ENCODE results near the gene LRFN3. TPM values are rescaled to one million over a fixed set of nuclear protein-coding genes. Genes with fewer than 3 reads are reported as not detected.

Gene LRFN3
- total RNA-seq, 1 donor from 2014 or later: 31.0 TPM

DNA sequence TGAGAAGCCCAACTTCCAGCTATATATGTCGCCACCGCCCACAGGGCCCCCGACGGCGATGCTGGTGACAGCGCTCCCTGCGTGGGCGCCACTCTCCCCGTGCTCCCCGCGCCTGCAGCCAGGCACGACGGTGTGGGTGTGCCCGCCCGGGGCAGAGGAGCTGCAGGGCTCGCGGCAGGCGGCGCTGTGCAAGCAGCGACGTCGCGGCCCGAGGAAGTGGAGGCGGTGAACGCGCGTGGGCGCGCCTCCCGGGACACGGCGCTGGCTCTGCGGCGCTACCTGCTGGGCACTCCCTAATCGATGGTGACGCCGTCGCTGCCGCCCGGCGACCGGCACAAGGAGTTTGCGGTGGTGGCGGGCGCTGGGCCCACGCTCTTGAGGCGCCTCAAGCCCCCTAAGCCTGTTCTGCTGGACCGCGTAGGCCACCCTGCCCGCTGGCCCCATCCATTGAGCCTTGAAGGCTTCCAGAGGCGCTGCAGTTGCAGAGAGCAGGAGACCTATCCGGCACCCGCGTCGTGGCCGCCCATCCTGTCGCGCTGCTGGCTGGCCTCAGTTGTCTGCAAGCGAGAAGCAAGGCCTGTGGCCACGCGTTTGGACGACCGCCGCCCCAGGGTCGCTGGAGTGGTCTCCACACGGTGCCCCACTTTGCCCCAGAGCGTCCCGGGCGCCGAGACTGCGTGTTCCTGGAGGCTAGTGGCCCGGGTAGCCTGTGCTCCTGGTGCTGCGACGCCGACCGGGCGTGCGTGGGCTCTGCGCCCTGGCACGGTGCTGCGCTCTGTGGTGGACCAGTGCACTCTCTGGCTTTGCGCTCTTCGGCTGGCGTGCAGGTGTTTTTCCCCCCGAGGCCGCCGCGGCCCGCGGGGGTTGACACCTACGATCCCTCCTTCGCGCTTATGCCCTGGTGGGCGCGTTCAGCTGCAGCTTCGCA, 23.1 kb downstream of the LRFN3 start:
- TF ChIP-seq, protein P1, sequence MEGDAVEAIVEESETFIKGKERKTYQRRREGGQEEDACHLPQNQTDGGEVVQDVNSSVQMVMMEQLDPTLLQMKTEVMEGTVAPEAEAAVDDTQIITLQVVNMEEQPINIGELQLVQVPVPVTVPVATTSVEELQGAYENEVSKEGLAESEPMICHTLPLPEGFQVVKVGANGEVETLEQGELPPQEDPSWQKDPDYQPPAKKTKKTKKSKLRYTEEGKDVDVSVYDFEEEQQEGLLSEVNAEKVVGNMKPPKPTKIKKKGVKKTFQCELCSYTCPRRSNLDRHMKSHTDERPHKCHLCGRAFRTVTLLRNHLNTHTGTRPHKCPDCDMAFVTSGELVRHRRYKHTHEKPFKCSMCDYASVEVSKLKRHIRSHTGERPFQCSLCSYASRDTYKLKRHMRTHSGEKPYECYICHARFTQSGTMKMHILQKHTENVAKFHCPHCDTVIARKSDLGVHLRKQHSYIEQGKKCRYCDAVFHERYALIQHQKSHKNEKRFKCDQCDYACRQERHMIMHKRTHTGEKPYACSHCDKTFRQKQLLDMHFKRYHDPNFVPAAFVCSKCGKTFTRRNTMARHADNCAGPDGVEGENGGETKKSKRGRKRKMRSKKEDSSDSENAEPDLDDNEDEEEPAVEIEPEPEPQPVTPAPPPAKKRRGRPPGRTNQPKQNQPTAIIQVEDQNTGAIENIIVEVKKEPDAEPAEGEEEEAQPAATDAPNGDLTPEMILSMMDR (IDR thresholded peaks at IDR 0.05; ENCODE audit: unreplicated experiment): peak; percentile 41
- Mint-ChIP-seq H3K4me3 (ENCODE audit: low read depth) (no peak overlapping the region), H3K36me3 (ENCODE audit: insufficient read depth) (no peaks in the 10 kb centered on the region), H3K9me3 (ENCODE audit: low read depth) (no peaks in the 10 kb centered on the region), H3K27me3 (peaks cover 55% of the 10 kb centered on the region), H3K27ac (no peak overlapping the region), H3K4me1 (ENCODE audit: low read depth) (no peaks in the 10 kb centered on the region)
- no peak for DNase-seq (ENCODE audit: low spot score, unreplicated experiment)

DNA sequence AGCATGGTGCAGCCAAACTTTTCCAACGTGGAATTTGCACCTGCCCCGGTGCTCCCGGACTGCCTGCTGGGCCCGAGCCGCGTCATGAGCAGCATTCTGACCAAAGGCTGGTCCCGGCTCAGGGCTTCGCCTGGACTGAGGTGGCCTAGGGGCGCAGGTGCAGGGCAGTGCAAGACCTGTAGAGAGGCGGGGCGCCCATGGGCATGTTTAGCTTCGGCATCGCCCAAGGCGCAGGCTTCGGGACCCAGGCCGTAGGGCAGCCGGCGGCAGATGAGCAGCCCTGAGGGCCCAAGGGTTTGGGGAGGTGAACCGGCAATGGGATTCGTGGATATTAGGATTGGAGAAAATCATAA, 23.8 kb downstream of the LRFN3 start:
- no peak overlapping the region for H3K27ac Mint-ChIP-seq
- no peak overlapping the region for H3K4me3 Mint-ChIP-seq (ENCODE audit: low read depth)
- TF ChIP-seq, protein P1 (IDR thresholded peaks at IDR 0.05; ENCODE audit: unreplicated experiment): no peak
- no peaks in the 10 kb centered on the region for H3K36me3 Mint-ChIP-seq (ENCODE audit: insufficient read depth)
- H3K27me3 Mint-ChIP-seq: peaks cover 55% of the 10 kb centered on the region
- H3K9me3 Mint-ChIP-seq (ENCODE audit: low read depth): no peaks in the 10 kb centered on the region
- no peak for DNase-seq (ENCODE audit: low spot score, unreplicated experiment)
- H3K4me1 Mint-ChIP-seq (ENCODE audit: low read depth): no peaks in the 10 kb centered on the region

DNA sequence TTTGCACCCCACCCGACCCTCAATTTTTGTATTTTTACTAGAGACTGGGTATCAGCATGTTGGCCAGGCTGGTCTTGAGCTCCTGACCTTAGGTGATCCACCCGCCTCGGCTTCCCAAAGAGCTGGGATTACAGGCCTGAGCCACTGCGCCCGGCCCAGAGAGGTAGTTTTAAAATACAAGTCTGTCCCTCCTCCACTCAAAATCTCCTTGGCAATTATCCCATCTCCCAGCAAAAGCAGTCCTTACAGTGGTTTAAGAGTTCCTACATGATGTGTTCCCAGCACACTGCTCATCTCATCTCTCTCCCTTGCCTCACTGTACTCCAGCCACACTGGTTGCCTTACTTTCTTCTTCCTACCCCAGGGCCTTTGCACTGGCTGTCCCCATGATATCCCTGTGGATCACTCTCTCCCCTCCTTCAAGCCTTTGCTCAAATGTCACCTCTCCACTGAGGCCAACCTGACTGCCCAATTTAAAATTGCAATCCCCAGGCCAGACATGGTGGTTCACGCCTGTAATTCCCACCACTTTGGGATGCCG, 24.3 kb downstream of the LRFN3 start:
- Mint-ChIP-seq H3K27me3 (peaks cover 55% of the 10 kb centered on the region), H3K36me3 (ENCODE audit: insufficient read depth) (no peaks in the 10 kb centered on the region)

DNA sequence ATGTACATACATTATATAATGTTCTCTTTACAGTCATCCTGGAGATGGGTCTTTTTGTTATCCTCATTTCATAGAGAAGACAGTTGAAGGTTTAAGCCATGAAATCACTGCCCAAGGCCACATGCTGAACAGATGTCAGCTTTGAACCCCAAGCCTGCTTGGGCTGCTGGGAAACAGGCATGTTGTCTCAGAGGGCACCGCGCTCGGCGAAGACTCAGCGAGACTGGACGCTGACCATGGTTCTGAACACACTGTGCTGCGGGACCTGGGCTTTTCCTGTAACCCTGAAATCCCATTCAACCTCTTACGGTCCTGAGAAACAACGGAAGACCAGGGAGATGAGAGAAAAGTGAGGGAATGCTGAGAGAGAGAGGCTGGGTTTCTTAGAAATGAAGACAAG, 27.3 kb downstream of the LRFN3 start:
- Mint-ChIP-seq H3K9me3 (ENCODE audit: low read depth) (no peaks in the 10 kb centered on the region), H3K27ac (no peak overlapping the region), H3K36me3 (ENCODE audit: insufficient read depth) (no peaks in the 10 kb centered on the region), H3K4me1 (ENCODE audit: low read depth) (no peaks in the 10 kb centered on the region), H3K27me3 (peaks cover 41% of the 10 kb centered on the region), H3K4me3 (ENCODE audit: low read depth) (no peak overlapping the region)
- TF ChIP-seq, protein P1 (IDR thresholded peaks at IDR 0.05; ENCODE audit: unreplicated experiment): no peak
- DNase-seq (ENCODE audit: low spot score, unreplicated experiment): peak; percentile 71

More for the DNA sequence above, 24.3 kb downstream of the LRFN3 start:
- DNase-seq (ENCODE audit: low spot score, unreplicated experiment): no peak
- TF ChIP-seq, protein P1 (IDR thresholded peaks at IDR 0.05; ENCODE audit: unreplicated experiment): no peak
- Mint-ChIP-seq H3K27ac (no peak overlapping the region), H3K9me3 (ENCODE audit: low read depth) (no peaks in the 10 kb centered on the region), H3K4me1 (ENCODE audit: low read depth) (no peaks in the 10 kb centered on the region), H3K4me3 (ENCODE audit: low read depth) (no peak overlapping the region)

DNA sequence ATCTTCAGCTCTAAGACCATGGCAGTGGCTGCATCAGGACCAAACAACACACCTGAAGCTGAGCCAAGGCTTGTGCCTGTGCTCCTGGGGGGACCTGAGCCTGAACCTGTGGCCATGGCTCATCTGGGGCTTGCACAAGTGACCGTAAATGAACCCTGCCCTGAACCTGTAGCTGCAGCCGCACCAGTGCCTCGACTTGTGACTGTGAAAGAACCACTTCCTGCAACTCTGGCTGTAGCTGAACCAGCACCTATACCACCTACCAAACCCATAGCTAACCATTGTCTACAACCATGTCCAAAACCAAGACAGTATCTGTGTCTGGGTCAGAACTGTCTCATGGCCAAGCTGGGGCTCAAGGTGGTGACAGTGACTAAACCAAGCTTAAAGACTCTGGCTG, 30.6 kb downstream of the LRFN3 start:
- H3K36me3 Mint-ChIP-seq (ENCODE audit: insufficient read depth): no peaks in the 10 kb centered on the region
- H3K9me3 Mint-ChIP-seq (ENCODE audit: low read depth): no peaks in the 10 kb centered on the region
- no peak for DNase-seq (ENCODE audit: low spot score, unreplicated experiment)
- no peak overlapping the region for H3K4me3 Mint-ChIP-seq (ENCODE audit: low read depth)
- TF ChIP-seq, protein P1 (IDR thresholded peaks at IDR 0.05; ENCODE audit: unreplicated experiment): no peak
- no peak overlapping the region for H3K27ac Mint-ChIP-seq
- no peaks in the 10 kb centered on the region for H3K4me1 Mint-ChIP-seq (ENCODE audit: low read depth)
- peaks cover 23% of the 10 kb centered on the region for H3K27me3 Mint-ChIP-seq

All from progenitor cell of endocrine pancreas (in vitro differentiated cells).